NCI-H526 treated with DMSO at 0.1 percent for 48 hours (cell line): ENCODE measurements around the gene SHPK.

Experiments
- DNase-seq: peaks from one replicate; lab custom pipeline; 2025; lab: John Stamatoyannopoulos, UW

Gene SHPK

GRCh38 chr17:3636154-3636907 is at the start of gene SHPK, which contains the start of gene CTNS:
TSS of gene SHPK (minus strand) at chr17:3636250. CDS start at chr17:3636219, 31 bp downstream.
TSS of gene CTNS (plus strand) at chr17:3636760. CDS start at chr17:3640207, 3,447 bp downstream.
- peak; percentile 79 for DNase-seq

- no peak for DNase-seq
Observed at GRCh38 chr17:3685174-3685573, 49.1 kb upstream of the SHPK start.

GRCh38 chr17:3683054-3683511 is 47.0 kb upstream of the SHPK start:
- no peak for DNase-seq

GRCh38 chr17:3682033-3682432 is 46.0 kb upstream of the SHPK start:
- DNase-seq, result no peak

- no peak for DNase-seq
Observed at GRCh38 chr17:3681565-3681964, 45.5 kb upstream of the SHPK start.

GRCh38 chr17:3681057-3681456 is 45.0 kb upstream of the SHPK start:
- DNase-seq, result no peak

- DNase-seq, result no peak
Observed at GRCh38 chr17:3679531-3680126, 43.6 kb upstream of the SHPK start.

GRCh38 chr17:3678821-3679530 is 42.9 kb upstream of the SHPK start:
- DNase-seq, result no peak

GRCh38 chr17:3678095-3678820 is 42.2 kb upstream of the SHPK start:
- DNase-seq, result no peak

- no peak for DNase-seq
Observed at GRCh38 chr17:3675886-3676285, 39.8 kb upstream of the SHPK start.

GRCh38 chr17:3672571-3672970 is 36.5 kb upstream of the SHPK start:
- DNase-seq, result no peak

GRCh38 chr17:3669548-3669947 is 33.5 kb upstream of the SHPK start:
- DNase-seq, result no peak

- no peak for DNase-seq
Observed at GRCh38 chr17:3669085-3669347, 33.0 kb upstream of the SHPK start.

- peak; percentile 84 for DNase-seq
Observed at GRCh38 chr17:3668279-3669084, 32.4 kb upstream of the SHPK start, which contains the start of the genes EMC6 and TAX1BP3. TSS of gene EMC6 (plus strand) at chr17:3668812. CDS start at chr17:3669147, 335 bp downstream. TSS of gene TAX1BP3 (minus strand) at chr17:3668578. CDS start at chr17:3668526, 52 bp downstream.

- DNase-seq, result no peak
Observed at GRCh38 chr17:3667366-3668278, 31.6 kb upstream of the SHPK start.

GRCh38 chr17:3666516-3666915 is 30.5 kb upstream of the SHPK start:
- no peak for DNase-seq

GRCh38 chr17:3665834-3666233 is 29.8 kb upstream of the SHPK start:
- no peak for DNase-seq

- DNase-seq, result no peak
Observed at GRCh38 chr17:3663102-3664011, 27.3 kb upstream of the SHPK start.

- DNase-seq, result no peak
Observed at GRCh38 chr17:3660311-3660891, 24.4 kb upstream of the SHPK start.
